ENCODE data around the gene DCAF15.

DNA sequence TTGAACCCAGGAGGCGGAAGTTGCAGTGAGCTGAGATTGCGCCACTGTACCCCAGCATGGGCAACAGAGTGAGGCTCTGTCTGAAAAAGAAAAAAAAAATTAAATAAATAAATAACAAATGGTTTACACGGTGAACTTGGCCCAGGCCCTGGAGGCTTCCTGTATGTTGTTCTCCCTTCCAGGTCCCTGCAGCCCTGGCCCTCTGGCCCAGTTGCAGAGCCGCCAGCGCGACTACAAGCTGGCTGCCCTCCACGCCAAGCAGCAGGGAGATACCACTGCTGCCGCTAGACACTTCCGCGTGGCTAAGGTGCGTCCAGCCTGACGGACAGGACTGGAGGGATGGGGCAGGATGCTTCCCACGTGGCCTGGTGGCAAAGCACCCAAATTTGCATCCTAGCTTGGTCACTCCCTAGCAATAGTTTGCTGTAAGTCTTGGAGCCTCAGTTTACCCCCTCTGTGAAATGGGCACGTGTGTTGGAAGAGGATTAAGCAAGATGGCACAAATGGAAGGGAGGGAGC is 34.4 kb upstream of the DCAF15 start:
- TF ChIP-seq, protein P1, sequence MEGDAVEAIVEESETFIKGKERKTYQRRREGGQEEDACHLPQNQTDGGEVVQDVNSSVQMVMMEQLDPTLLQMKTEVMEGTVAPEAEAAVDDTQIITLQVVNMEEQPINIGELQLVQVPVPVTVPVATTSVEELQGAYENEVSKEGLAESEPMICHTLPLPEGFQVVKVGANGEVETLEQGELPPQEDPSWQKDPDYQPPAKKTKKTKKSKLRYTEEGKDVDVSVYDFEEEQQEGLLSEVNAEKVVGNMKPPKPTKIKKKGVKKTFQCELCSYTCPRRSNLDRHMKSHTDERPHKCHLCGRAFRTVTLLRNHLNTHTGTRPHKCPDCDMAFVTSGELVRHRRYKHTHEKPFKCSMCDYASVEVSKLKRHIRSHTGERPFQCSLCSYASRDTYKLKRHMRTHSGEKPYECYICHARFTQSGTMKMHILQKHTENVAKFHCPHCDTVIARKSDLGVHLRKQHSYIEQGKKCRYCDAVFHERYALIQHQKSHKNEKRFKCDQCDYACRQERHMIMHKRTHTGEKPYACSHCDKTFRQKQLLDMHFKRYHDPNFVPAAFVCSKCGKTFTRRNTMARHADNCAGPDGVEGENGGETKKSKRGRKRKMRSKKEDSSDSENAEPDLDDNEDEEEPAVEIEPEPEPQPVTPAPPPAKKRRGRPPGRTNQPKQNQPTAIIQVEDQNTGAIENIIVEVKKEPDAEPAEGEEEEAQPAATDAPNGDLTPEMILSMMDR (conservative IDR thresholded peaks at IDR 0.05 in 1 of 2, IDR thresholded peaks at IDR 0.05 in 1 of 2; ENCODE audit: extremely low read depth in 1 of 2, insufficient read depth in 1 of 2, low read depth in 1 of 2, low read length in 2 of 2), result no peak
- no peak for TF ChIP-seq EZH2 (IDR thresholded peaks at IDR 0.05; ENCODE audit: borderline replicate concordance, low read length)

Measured in mammary epithelial cell (primary cell).